HG03565 (cell line): ENCODE measurements around the gene SAP130.

Experiments
- ATAC-seq: cut with Tn5 transposase; IDR thresholded peaks from one replicate; pipeline ENCODE4 v1.9.1; 2021; ENCODE audit warnings: mild to moderate bottlenecking, moderate library complexity; ENCODE audit not compliant: unreplicated experiment

SAP130 gene

GRCh38 chr2:128027801-128028667 lies at the start of gene SAP130:
Gene SAP130, minus strand, starts transcription at chr2:128028059. Its CDS starts 1,767 bp downstream, at chr2:128026292.
- ATAC-seq = peak; percentile 70

DNA sequence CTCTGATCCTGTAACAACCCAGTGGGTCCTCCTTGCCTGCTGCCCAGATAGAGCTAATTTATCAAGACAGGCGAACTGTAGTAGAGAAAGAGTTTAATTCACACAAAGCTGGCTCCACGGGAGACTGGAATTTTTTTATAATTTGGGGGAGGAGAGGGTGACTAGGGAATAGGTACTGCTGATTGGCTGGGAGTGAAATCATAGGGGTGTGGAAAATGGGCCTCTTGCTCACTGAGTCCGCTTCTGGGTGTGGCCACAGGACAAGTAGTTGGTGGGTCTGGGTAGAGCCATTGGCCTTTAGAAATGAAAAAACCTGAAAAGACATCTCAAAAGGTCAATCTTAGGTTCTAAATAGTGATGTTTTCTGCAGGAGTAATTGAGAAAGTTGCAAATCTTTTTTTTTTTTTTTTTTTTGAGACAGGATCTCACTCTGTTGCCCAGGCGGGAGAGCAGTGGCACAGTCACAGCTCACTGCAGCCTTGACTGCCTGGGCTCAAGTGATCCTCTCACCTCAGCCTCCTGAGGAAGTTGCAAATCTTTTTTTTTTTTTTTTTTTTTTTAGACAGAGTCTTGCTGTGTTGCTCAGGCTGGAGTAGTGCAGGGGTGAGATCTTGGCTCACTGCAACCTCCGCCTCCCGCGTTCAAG lies 48.7 kb upstream of the SAP130 start:
- ATAC-seq = no peak

GRCh38 chr2:128073278-128073677 lies 45.4 kb upstream of the SAP130 start:
- ATAC-seq = no peak

GRCh38 chr2:128069769-128070168 lies 41.9 kb upstream of the SAP130 start:
- no peak for ATAC-seq

- no peak for ATAC-seq
Observed at GRCh38 chr2:128064353-128064752, 36.5 kb upstream of the SAP130 start.

DNA sequence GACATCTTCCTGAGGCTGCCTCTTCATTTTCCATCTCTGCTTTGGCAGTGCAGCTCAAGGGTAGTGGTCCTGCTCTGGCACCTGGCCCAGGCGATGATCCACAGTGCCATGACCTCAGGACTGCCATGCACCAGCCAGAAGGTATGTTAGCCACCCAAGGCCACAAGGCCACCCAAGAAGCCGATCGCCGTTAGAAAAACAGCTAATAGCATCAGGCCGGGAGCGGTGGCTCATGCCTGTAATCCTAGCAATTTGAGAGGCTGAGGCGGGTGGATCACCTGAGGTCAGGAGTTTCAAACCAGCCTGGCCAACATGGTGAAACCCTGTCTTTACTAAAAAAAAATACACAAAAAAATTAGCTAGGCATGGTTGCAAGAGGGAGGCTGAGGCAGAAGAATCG lies 34.7 kb upstream of the SAP130 start:
- no peak for ATAC-seq

GRCh38 chr2:128058114-128058513 lies 30.3 kb upstream of the SAP130 start:
- no peak for ATAC-seq

DNA sequence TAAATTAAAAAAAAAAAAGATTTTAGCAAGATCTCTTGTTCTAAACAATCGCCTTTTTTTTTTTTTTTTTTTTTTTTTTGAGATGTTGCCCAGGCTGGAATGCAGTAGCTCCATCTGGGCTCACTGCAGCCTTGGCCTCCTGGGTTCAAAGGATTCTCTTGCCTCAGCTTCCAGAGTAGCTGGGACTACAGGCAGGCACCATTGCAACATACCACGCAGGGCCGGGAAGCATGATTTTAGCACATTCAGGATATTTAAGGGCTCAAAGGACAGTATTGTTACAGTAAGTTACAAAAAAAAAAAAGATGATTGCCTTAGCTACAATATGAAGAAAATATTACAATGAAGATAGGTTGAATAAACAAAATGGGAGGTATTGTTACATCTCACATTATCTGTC lies 29.5 kb upstream of the SAP130 start:
- no peak for ATAC-seq

DNA sequence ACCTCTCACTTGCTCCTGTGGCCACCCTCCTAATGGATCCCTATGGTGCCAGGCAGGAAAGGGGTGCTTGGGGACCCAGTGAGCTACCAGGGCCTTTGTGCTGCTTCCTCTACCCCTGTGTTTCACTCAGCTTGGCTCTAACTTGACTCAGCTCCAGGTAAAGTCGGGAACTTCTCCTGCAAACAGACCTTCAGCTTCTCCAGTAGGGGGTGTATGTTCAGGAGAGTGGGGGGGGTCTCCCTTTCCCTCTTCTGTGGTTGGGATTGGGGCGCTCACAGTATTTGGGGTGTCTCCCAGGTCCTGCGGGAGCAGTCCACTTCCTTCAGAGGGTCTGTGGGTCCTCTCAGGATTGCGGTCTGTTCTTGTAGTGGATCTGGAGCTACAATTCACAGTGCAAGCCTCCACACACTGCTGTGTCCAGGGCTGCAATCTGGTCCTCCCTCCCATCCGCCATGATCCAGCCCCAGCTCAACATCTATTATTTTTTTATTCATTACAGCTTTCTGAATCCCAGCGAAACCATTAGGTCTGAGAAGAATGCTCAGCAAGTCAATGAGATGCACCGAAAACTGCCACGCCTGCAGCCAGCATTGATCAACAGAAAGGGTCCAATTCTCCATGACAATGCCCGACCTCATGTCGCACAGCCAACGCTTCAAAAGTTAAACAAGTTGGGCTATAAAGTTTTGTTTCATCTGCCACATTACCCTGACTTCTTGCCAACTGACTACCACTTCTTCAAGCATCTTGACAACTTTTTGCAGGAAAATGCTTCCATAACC lies 26.4 kb upstream of the SAP130 start:
- ATAC-seq = no peak

DNA sequence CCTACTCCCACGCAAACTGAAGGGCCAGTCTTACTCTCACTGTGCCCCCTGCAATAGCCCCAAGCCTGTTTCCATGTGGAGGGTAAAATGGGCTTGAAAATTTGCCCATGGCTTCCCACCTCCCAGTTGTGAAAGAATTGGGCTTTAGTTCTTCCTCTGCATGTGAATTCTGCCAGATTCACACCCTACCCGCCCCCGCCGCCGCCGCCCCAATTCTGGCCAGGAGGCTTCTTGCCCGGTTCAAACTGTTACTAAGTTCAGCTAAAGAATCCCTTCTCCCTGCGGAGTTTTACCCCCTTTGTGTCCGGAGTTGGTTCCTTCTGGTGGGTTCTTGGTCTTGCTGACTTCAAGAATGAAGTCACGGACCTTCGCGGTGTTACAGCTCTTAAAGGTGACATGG lies 25.5 kb upstream of the SAP130 start:
- no peak for ATAC-seq

GRCh38 chr2:128043041-128043440 lies 15.2 kb upstream of the SAP130 start:
- no peak for ATAC-seq

- no peak for ATAC-seq
Observed at GRCh38 chr2:128041561-128041960, 13.7 kb upstream of the SAP130 start.

GRCh38 chr2:128040166-128040771 lies 12.4 kb upstream of the SAP130 start:
- no peak for ATAC-seq

GRCh38 chr2:128039535-128039934 lies 11.7 kb upstream of the SAP130 start:
- no peak for ATAC-seq

GRCh38 chr2:128038411-128038810 lies 10.6 kb upstream of the SAP130 start:
- ATAC-seq = no peak

- ATAC-seq = no peak
Observed at GRCh38 chr2:128037649-128038048, 9.8 kb upstream of the SAP130 start.

DNA sequence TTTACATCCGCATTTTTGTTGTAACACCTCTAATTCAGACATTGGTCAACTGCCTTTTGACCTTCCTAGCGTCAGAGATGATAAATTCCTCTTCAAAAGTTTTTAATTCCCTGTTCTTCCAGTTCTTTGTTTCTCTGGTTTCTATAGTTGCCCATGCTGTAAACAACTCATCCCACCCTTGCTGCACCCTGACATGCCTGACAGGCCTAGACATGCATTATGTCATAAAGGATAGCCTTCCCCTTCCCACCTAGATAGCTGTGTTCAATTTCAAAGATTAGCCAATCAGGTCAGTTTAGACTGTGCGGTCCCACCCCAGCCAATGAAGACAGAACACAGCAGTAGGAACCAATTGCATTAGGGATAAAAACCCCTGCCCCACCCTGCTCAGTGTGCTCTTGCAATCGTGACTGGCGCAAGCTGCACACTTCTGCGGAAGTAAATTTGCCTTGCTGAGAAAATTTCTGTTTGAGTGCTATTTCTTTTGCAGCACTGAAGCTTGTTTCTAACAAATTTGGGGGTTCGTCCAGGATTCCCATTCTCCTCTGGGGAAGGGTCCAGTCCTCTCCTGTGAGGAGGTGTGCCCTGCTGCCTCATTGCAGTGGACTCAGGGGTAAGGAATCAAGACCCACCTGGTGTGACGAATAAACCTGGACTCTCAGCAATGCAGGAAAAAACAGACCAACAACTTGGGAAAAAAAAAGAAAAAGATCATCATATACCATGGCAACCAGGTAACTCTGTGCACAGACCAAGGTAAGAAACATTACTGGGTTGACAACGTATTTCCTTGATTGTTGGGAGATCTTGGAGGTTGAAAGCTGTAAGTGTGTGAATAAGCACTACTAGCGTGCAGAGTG lies 9.1 kb upstream of the SAP130 start:
- ATAC-seq = no peak

GRCh38 chr2:128032092-128032491 lies 4.2 kb upstream of the SAP130 start:
- no peak for ATAC-seq

DNA sequence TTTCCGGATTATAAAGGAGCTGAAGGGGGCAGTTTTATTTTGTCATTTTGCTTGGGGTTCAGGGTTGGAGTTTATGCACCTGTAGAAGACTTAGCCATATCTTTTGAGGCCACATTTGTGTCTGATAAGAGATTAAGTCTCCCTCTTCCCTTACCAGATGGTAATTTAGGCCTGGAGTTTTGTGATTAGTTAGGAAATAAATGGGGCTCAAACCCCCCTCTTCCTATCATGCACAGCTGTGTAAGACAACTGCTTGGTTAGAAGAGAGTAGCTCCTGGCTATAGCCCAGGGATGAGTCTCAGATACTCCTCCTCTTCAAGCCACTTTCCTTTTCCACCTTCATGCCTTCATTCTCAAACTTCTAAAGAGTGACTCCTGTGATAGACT lies 802 bp upstream of the SAP130 start:
- no peak for ATAC-seq

GRCh38 chr2:128027278-128027800 lies 520 bp downstream of the SAP130 start:
- peak; percentile 70 for ATAC-seq
